NCI-H2107 treated with DMSO at 0.1 percent for 48 hours (cell line): ENCODE results near the gene DYNC2LI1.

ENCODE experiments used
- DNase-seq: peaks from one replicate; lab custom pipeline; 2025; ENCODE audit not compliant: unreplicated experiment; lab: John Stamatoyannopoulos, UW

DYNC2LI1 gene

GRCh38 chr2:43842866-43843226, 69.0 kb downstream of the DYNC2LI1 start:
- DNase-seq: no peak

- DNase-seq: no peak
Measured at GRCh38 chr2:43845181-43845580, 71.3 kb downstream of the DYNC2LI1 start.

GRCh38 chr2:43846140-43846793, 72.4 kb downstream of the DYNC2LI1 start:
- no peak for DNase-seq

- no peak for DNase-seq
Measured at GRCh38 chr2:43848214-43848613, 74.4 kb downstream of the DYNC2LI1 start.

- DNase-seq: no peak
Measured at GRCh38 chr2:43851011-43851980, 77.5 kb downstream of the DYNC2LI1 start.

- DNase-seq: no peak
Measured at GRCh38 chr2:43852196-43852730, 78.4 kb downstream of the DYNC2LI1 start.

GRCh38 chr2:43853141-43854081, 79.6 kb downstream of the DYNC2LI1 start:
- no peak for DNase-seq

GRCh38 chr2:43854671-43855070, 80.8 kb downstream of the DYNC2LI1 start:
- DNase-seq: no peak

GRCh38 chr2:43855292-43855691, 81.5 kb downstream of the DYNC2LI1 start:
- no peak for DNase-seq
